HG02623 (cell line): ENCODE data around the gene ZC3H10.
"Not testable (repeated sequence)": the region's sequence is repeated elsewhere in the genome, so short reads cannot be mapped to it uniquely, and the experiment has no call there.

Source experiments
- ATAC-seq: cut with Tn5 transposase; IDR thresholded peaks from one replicate; pipeline ENCODE4 v1.9.1; 2021; ENCODE audit warnings: moderate library complexity; ENCODE audit not compliant: unreplicated experiment

ZC3H10 gene

GRCh38 chr12:56153678-56154065, 35.6 kb downstream of the ZC3H10 start:
- ATAC-seq = no peak

- no peak for ATAC-seq
Observed at GRCh38 chr12:56154246-56154771, 36.2 kb downstream of the ZC3H10 start.

GRCh38 chr12:56154818-56155217, 36.8 kb downstream of the ZC3H10 start:
- no peak for ATAC-seq

- ATAC-seq = no peak
Observed at GRCh38 chr12:56155256-56155845, 37.3 kb downstream of the ZC3H10 start.

GRCh38 chr12:56156464-56157200, 38.6 kb downstream of the ZC3H10 start:
- ATAC-seq = not testable (repeated sequence)

GRCh38 chr12:56157201-56158028, 39.3 kb downstream of the ZC3H10 start:
- peak; percentile 30 for ATAC-seq

- ATAC-seq = peak; percentile 79
Observed at GRCh38 chr12:56158029-56158925, 40.2 kb downstream of the ZC3H10 start, which contains the start of gene MYL6. Gene MYL6, plus strand, starts transcription at chr12:56158359. Its CDS starts 43 bp downstream, at chr12:56158402.

GRCh38 chr12:56158926-56159461, 40.9 kb downstream of the ZC3H10 start:
- no peak for ATAC-seq

GRCh38 chr12:56159482-56160192, 41.6 kb downstream of the ZC3H10 start:
- no peak for ATAC-seq

GRCh38 chr12:56160193-56160763, 42.2 kb downstream of the ZC3H10 start:
- ATAC-seq = no peak

- ATAC-seq = no peak
Observed at GRCh38 chr12:56160894-56161689, 43.0 kb downstream of the ZC3H10 start.

- no peak for ATAC-seq
Observed at GRCh38 chr12:56161690-56162351, 43.8 kb downstream of the ZC3H10 start.

GRCh38 chr12:56162468-56163290, 44.6 kb downstream of the ZC3H10 start:
- no peak for ATAC-seq

- no peak for ATAC-seq
Observed at GRCh38 chr12:56163533-56164344, 45.7 kb downstream of the ZC3H10 start.

GRCh38 chr12:56164345-56164729, 46.3 kb downstream of the ZC3H10 start:
- no peak for ATAC-seq

GRCh38 chr12:56165369-56165768, 47.3 kb downstream of the ZC3H10 start:
- no peak for ATAC-seq
